GM08714 (cell line): Measurements from ENCODE around the gene OR5AR1.

Experiments used
- H3K4me3 ChIP-seq: fragments of 200-500 bp; sonication (Bioruptor generic); 2 replicates; pipeline ENCODE4 v1.5.1; 2014; ENCODE audit warnings: mild to moderate bottlenecking, low read length, inconsistent platforms
- ZNF274 ChIP-seq: IDR thresholded peaks from 2 replicates; pipeline ENCODE4 v1.6.1; 2012; ENCODE audit warnings: mild to moderate bottlenecking, low read depth, low read length

Gene OR5AR1

GRCh38 chr11:56705784-56706396 is 42.4 kb downstream of the OR5AR1 start:
- no peak for TF ChIP-seq ZNF274

GRCh38 chr11:56706486-56706885 is 43.0 kb downstream of the OR5AR1 start:
- H3K4me3 ChIP-seq, result no peak overlapping the region
- no peak for TF ChIP-seq ZNF274

More at GRCh38 chr11:56705784-56706396, 42.4 kb downstream of the OR5AR1 start:
- no peak overlapping the region for H3K4me3 ChIP-seq

- H3K4me3 ChIP-seq, result no peak overlapping the region
- no peak for TF ChIP-seq ZNF274
Observed at GRCh38 chr11:56714206-56714605, 50.7 kb downstream of the OR5AR1 start.
